ENCODE results near the gene HCN2. TPM values are rescaled to one million over a fixed set of nuclear protein-coding genes. Genes with fewer than 3 reads are reported as not detected.

The HCN2 gene
- total RNA-seq, 3 donors from 2014 or later (not counting 1 experiment from before 2014, with no cell fraction given), result 0.96 to 1.6 (median 1.1) TPM

- Histone ChIP-seq H3K36me3 (ENCODE audit: control insufficient read depth, insufficient read depth, low read length) (peaks cover 1% of the 10 kb centered on the region), H3K27me3 (ENCODE audit: control insufficient read depth, insufficient read depth, low read length) (no peaks in the 10 kb centered on the region), H3K9me3 (ENCODE audit: control insufficient read depth, insufficient read depth, low read length) (no peaks in the 10 kb centered on the region), H3K27ac (ENCODE audit: low read length) (peak within 1 kb of the TSS; percentile 93), H3K4me1 (ENCODE audit: control insufficient read depth, insufficient read depth, low read length) (peaks cover 52% of the 10 kb centered on the region), H3K4me3 (ENCODE audit: low read length) (peak within 1 kb of the TSS; percentile 84)
- intact Hi-C loops (cut with micrococcal nuclease), result loop anchor here (5.0 kb wide), 2 partner anchors 40 to 90 kb away; partner anchors contain the start of genes CDC34 and RNF126
- Mint-ChIP-seq H3K4me1 (peaks cover 31 to 54% of the 10 kb centered on the region in 2 donors), H3K9me3 (no peaks in the 10 kb centered on the region), H3K36me3 (no peaks in the 10 kb centered on the region), H3K4me3 (peak within 1 kb of the TSS; percentile 97), H3K27ac (peak within 1 kb of the TSS; percentile 88 to 92), H3K27me3 (ENCODE audit: low read depth in 2 of 2) (no peaks in the 10 kb centered on the region)
- TF ChIP-seq CTCF (IDR thresholded peaks at IDR 0.05), result no peak
- DNase-seq (peak; percentile 99 to 100), ATAC-seq (peak; percentile 77 to 92 (median 87))
- WGBS (ENCODE audit: insufficient coverage), result under 1% methylated on average over 79 of the region's 79 CpGs
Measured at GRCh38 chr19:572140-572742, 17.4 kb upstream of the HCN2 start, which contains the start of gene BSG. BSG (plus strand) TSS chr19:572596; CDS start chr19:572635, 39 bp downstream.

- intact Hi-C loops (cut with micrococcal nuclease), result loop anchor here (5.0 kb wide), 2 partner anchors 41 to 89 kb away; partner anchors contain the start of genes CDC34 and RNF126
- Histone ChIP-seq H3K27me3 (ENCODE audit: control insufficient read depth, insufficient read depth, low read length) (no peaks in the 10 kb centered on the region), H3K4me1 (ENCODE audit: control insufficient read depth, insufficient read depth, low read length) (peaks cover 59% of the 10 kb centered on the region), H3K4me3 (ENCODE audit: low read length) (peak overlapping the region; percentile 84), H3K36me3 (ENCODE audit: control insufficient read depth, insufficient read depth, low read length) (peaks cover 6% of the 10 kb centered on the region), H3K9me3 (ENCODE audit: control insufficient read depth, insufficient read depth, low read length) (no peaks in the 10 kb centered on the region), H3K27ac (ENCODE audit: low read length) (peak overlapping the region; percentile 71)
- Mint-ChIP-seq H3K27me3 (ENCODE audit: low read depth in 2 of 2) (no peaks in the 10 kb centered on the region), H3K4me3 (peak overlapping the region; percentile 97), H3K9me3 (no peaks in the 10 kb centered on the region), H3K4me1 (peaks cover 31 to 58% of the 10 kb centered on the region in 2 donors), H3K27ac (peak overlapping the region; percentile 88 to 92), H3K36me3 (no peaks in the 10 kb centered on the region)
- TF ChIP-seq CTCF (IDR thresholded peaks at IDR 0.05), result no peak
- ATAC-seq (no peak), DNase-seq (peak in 1 of 2 donors; percentile 28)
- WGBS (ENCODE audit: insufficient coverage), result under 1% methylated on average over 55 of the region's 55 CpGs
Measured at GRCh38 chr19:572743-573518, 16.8 kb upstream of the HCN2 start.

GRCh38 chr19:573519-573825 is 16.2 kb upstream of the HCN2 start:
- no peaks in the 10 kb centered on the region for H3K27me3 ChIP-seq (ENCODE audit: control insufficient read depth, insufficient read depth, low read length)
- H3K27ac Mint-ChIP-seq, result peak overlapping the region; percentile 77 to 88
- H3K4me1 Mint-ChIP-seq, result peaks cover 31 to 63% of the 10 kb centered on the region in 2 donors
- no peaks in the 10 kb centered on the region for H3K9me3 Mint-ChIP-seq
- DNase-seq (peak in 1 of 2 donors; percentile 43), ATAC-seq (no peak)
- H3K4me1 ChIP-seq (ENCODE audit: control insufficient read depth, insufficient read depth, low read length), result peaks cover 59% of the 10 kb centered on the region
- H3K27me3 Mint-ChIP-seq (ENCODE audit: low read depth in 2 of 2), result no peaks in the 10 kb centered on the region
- H3K4me3 ChIP-seq (ENCODE audit: low read length), result peak overlapping the region; percentile 84
- no peak overlapping the region for H3K27ac ChIP-seq (ENCODE audit: low read length)
- H3K4me3 Mint-ChIP-seq, result peak overlapping the region; percentile 84
- intact Hi-C loops (cut with micrococcal nuclease), result loop anchor here (5.0 kb wide), 2 partner anchors 41 to 89 kb away; partner anchors contain the start of genes CDC34 and RNF126
- no peaks in the 10 kb centered on the region for H3K9me3 ChIP-seq (ENCODE audit: control insufficient read depth, insufficient read depth, low read length)
- no peaks in the 10 kb centered on the region for H3K36me3 Mint-ChIP-seq
- peaks cover 6% of the 10 kb centered on the region for H3K36me3 ChIP-seq (ENCODE audit: control insufficient read depth, insufficient read depth, low read length)
- TF ChIP-seq CTCF (IDR thresholded peaks at IDR 0.05), result no peak
- 4% methylated on average over 15 of the region's 15 CpGs for WGBS (ENCODE audit: insufficient coverage)

Measured in natural killer cell (primary cell).